SIG-M5 (cell line): Measurements from ENCODE around the gene SULT1C3.

Source experiments
- DNase-seq: peaks from one replicate; lab custom pipeline; 2025; lab: John Stamatoyannopoulos, UW

Gene SULT1C3

GRCh38 chr2:108304975-108305374 is 65.2 kb downstream of the SULT1C3 start:
- no peak for DNase-seq

GRCh38 chr2:108305901-108306300 is 66.1 kb downstream of the SULT1C3 start:
- DNase-seq, result no peak

GRCh38 chr2:108309903-108310302 is 70.1 kb downstream of the SULT1C3 start:
- no peak for DNase-seq
